Stimulated activated CD8-positive, alpha-beta memory T cell treated with anti-CD3 and anti-CD28 coated beads, Interleukin-4, amount 100 ng/mL, for 4 hours (primary cell): Measurements from ENCODE around the gene THYN1.
"Not testable (repeated sequence)": the region's sequence is repeated elsewhere in the genome, so short reads cannot be mapped to it uniquely, and the experiment has no call there.

Experiments
- DNase-seq, 2 donors: peaks; one replicate each; pipeline ENCODE4 v3.0.0-alpha.2; 2020; ENCODE audit warnings: low read depth in 2 of 2, low spot score in 1 of 2

THYN1 gene

GRCh38 chr11:134253188-134253993 is at the start of gene THYN1, which contains the start of gene ACAD8:
TSS of gene THYN1 (minus strand) at chr11:134253352. CDS start at chr11:134252882, 470 bp downstream.
TSS of gene ACAD8 (plus strand) at chr11:134253568. CDS start at chr11:134253601, 33 bp downstream.
- DNase-seq: peak; percentile 82 to 92

DNA sequence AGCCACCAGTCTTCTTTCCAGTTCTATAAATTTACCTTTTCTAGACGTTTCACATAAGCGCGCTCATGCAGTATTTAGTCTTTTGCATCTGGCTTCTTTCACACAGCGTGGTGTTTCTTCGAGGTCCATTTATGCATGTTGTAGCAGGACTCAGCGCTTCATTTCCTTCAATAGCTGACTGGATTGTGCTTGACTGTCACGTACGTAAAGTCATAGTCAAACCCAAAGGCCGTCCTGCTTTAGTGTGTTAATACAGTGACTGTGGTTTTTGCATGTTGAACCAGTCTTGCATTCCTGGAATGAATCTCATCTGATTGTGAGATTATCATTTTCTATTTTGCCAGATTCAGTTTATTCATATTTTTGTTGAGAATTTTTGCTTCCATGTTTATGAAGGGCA is 41.5 kb upstream of the THYN1 start:
- DNase-seq: no peak

- DNase-seq: no peak
Observed at GRCh38 chr11:134293119-134294113, 40.3 kb upstream of the THYN1 start.

DNA sequence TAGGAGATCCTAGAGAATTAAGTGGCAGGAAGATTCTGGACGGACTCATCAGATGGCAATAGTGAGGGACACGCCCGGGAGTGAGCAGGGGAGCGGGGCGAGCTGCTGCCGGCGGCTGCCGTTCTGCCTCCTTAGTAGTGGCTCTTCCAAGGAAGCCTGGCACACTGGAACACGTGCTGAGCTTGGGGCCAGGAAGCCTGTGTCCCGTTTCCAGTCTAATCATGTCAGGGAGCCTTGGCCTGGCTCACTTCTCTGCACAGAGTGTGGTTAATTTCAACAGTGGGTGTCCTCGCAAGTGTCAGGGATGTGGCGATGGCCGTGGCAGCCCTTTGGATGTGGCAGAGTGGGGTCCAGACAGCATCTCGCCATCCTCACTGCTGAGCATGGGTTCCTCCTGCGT is 39.5 kb upstream of the THYN1 start:
- DNase-seq: no peak

DNA sequence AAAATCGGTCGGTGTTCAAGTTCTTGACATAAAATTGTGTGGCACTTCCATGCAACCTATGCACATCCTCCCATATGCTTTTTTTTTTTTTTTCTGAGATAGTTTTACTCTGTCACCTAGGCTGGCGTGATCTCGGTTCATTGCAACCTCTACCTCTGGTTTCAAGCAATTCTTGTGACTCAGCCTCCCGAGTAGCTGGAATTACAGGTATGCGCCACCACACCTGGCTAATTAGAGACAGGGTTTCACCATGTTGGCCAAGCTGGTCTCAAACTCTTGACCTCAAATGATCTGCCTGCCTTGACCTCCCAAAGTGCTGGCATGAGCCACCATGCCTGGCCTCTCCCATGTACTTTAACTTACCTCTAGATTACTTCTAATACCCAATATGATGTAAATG is 38.0 kb upstream of the THYN1 start:
- DNase-seq: no peak

GRCh38 chr11:134290646-134291045 is 37.5 kb upstream of the THYN1 start:
- no peak for DNase-seq

GRCh38 chr11:134289789-134290188 is 36.6 kb upstream of the THYN1 start:
- DNase-seq: no peak

DNA sequence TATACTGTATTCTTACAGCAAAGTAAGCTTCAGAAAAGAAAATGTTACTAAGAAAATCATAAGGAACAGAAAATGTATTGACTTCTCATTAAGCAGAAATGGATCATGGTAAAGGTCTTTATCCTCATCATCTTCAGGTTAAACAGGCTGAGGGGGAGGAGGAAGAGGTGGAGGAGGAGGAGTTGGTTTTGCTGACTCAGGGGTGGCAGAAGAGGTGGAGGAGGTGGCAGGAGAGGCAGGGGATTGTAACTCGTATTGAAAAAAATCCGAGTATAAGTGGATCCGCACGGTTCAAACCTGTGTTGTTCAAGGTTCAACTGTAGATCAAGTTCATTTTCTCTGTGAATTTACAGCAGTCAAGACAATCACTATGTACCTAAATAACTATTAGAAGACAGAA is 36.0 kb upstream of the THYN1 start:
- DNase-seq: no peak

DNA sequence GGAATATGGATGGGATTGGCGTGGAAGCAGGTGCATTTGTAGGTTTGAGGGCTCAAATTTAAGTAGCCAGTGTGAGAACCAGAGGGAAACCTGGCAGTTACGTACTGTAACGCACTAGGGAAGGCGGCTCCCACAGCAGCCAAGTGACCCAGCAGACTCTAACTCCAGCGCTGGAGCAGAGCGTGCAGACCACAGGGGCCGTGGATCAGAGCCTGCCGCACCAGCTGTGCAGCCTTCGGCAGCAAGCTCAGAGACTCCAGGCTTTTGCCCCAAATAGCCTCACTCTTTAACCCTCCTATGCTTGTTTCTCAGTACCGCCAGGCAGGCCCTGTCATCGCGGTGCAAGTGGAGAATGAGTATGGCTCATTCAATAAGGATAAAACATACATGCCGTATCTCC is 35.3 kb upstream of the THYN1 start:
- DNase-seq: no peak

GRCh38 chr11:134287561-134287960 is 34.4 kb upstream of the THYN1 start:
- no peak for DNase-seq

DNA sequence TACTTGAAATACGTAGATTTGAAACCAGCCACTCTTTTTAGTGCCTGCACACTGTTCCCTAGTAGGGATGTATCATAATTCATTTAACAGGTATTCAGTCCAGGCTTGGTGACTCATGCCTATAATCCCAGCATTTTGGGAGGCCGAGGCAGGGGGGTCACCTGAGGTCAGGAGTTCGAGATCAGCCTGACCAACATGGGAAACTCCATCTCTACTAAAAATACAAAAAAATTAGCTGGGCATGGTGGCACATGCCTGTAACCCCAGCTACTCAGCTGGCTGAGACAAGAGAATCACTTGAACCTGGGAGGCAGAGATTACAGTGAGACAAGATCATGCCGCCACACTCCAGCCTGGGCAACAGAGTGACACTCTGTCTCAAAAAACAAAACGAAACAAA is 31.2 kb upstream of the THYN1 start:
- not testable (repeated sequence) for DNase-seq

DNA sequence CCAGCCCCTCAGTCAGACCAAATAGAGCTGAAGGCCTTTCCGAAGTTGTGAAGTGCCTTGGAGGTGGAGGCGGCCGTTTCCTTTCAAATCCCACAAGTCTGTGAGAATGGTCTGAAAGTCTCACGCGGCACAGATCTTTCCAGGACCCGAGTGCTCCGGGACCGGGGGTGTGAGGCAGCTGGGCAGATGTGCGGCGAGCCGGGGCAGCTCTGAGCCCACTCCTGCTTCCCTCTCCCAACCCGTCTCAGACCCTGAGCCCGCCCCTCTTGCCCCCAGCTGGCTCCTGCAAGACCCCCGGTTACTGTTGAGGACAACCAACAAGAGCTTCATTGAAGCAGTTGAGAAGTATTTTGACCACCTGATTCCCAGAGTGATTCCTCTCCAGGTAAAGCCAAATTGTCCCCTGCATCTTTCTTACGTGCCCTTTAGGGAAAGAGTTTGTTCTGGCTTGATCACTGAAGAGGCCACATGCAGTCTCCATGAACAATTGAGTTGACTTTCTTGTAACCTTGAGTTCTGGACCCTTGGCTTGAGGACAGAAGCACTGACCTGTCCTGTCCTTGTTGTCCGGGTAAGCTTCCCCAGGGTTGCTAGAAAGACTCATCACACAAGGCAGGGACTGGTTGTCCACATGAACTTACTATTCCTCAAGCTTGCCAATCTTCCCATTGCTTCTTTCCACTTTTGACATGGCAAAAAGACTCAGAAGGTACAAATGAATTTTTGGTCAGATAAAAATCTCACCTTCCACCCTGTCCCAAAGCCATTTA is 30.5 kb upstream of the THYN1 start:
- DNase-seq: no peak

- no peak for DNase-seq
Observed at GRCh38 chr11:134282121-134283045, 29.2 kb upstream of the THYN1 start.

- not testable (repeated sequence) for DNase-seq
Observed at GRCh38 chr11:134281635-134282034, 28.5 kb upstream of the THYN1 start.

- DNase-seq: no peak
Observed at GRCh38 chr11:134278356-134278755, 25.2 kb upstream of the THYN1 start.

DNA sequence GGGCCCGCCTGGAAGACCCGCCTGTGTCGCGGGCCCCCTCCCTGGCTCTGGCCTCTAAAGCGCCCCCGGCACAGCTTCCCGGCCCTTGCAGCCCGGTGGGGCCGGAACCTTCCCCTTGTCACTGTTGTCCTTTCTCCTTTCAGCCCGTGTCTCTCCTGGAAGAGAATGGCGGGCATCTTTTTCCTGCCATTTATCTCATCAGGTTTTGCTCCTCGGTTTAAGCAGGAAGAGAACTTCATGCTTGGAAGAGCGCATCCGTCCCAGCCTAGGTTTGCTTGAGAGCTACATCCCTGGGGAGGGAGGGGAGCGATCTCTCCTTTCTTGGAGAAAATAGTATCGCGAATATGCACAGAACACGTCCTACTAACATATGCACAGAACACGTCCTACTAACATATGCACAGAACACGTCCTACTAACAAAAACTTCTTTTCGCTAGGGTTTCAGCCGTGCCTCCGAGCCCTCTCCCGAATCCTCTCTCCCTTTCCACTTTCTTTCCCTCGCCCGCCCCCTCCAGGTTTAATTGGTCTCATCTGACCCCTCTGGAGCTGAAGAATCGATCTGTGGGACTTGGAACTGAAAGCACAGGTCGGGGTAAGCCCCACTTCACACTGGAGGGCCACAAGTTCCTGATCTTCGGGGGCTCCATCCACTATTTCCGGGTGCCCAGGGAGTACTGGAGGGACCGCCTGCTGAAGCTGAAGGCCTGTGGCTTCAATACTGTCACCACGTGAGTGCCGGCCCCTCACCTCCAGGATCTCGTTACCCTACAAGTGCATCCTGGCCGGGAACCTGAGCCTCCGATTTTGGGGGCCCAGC is 24.2 kb upstream of the THYN1 start:
- no peak for DNase-seq

DNA sequence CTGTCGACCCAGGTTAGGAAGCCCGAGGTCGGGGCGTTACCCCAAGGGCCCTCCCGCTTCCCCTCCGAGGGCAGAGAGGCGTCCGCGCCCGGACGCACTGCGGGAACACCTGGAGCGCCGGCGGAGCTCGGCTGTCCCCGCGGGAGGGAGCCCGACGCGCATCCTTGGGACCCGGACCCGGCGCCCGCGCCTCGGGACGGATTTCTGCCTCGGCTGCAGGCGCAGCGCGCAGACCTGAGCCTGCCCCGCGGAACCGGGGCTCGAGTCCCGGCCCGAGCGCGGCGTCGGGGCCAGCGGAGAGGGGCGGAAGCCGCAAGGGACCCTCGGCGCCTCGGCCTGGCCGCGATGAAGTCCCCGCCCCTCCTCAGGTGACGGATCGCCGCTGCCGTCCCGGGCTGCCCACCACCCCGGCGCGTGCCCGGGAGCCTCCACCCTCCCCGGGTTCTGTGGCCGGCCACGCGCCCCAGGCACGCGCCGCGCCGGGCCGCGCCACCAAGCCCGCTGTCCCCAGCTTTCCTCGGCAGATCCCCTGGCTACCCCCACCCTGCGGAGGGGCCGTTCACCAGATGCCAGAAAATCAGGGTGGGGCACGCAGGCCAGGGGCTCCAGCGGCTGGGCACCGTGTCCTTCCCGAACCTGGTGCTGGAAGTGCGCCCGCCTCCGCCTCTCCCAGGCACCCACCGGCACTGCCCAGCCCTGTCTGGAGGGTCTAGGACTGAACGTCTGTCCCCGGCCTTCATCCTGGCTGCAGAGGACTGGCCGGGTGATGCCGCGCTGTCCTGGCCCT is 23.4 kb upstream of the THYN1 start:
- DNase-seq: no peak
